Measurements from ENCODE around the gene TSTD2.
"Not testable (repeated sequence)": the region's sequence is repeated elsewhere in the genome, so short reads cannot be mapped to it uniquely, and the experiment has no call there.

The TSTD2 gene

DNA sequence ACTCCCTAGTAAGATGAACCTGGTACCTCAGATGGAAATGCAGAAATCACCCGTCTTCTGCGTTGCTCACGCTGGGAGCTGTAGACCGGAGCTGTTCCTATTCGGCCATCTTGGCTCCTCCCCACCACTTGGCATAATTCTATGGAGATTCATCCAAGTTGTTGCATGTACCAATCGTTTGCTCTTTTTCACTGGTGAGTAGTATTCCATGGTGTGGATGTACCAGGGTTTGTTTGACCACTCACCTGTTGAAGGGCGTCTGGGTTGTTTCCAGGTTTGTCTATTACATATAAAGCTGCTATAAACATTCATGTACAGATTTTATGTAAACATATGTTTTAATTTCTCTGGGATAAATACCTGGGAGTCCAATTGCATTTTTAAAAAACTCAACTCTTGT is 46.3 kb downstream of the TSTD2 start:
- DNase-seq (ENCODE audit: low read depth): not testable (repeated sequence)

DNA sequence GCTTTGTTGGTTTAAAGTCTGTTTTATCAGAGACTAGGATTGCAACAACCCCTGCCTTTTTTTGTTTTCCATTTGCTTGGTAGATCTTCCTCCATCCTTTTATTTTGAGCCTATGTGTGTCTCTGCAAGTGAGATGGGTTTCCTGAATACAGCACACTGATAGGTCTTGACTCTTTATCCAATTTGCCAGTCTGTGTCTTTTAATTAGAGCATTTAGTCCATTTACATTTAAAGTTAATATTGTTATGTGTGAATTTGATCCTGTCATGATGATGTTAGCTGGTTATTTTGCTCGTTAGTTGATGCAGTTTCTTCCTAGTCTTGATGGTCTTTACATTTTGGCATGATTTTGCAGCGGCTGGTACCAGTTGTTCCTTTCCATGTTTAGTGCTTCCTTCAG is 48.4 kb downstream of the TSTD2 start:
- DNase-seq (ENCODE audit: low read depth): not testable (repeated sequence)

DNA sequence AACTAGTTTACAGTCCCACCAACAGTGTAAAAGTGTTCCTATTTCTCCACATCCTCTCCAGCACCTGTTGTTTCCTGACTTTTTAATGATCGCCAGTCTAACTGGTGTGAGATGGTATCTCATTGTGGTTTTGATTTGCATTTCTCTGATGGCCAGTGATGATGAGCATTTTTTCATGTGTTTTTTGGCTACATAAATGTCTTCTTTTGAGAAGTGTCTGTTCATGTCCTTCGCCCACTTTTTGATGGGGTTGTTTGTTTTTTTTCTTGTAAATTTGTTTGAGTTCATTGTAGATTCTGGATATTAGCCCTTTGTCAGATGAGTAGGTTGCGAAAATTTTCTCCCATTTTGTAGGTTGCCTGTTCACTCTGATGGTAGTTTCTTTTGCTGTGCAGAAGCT is 51.6 kb downstream of the TSTD2 start:
- DNase-seq (ENCODE audit: low read depth): not testable (repeated sequence)

DNA sequence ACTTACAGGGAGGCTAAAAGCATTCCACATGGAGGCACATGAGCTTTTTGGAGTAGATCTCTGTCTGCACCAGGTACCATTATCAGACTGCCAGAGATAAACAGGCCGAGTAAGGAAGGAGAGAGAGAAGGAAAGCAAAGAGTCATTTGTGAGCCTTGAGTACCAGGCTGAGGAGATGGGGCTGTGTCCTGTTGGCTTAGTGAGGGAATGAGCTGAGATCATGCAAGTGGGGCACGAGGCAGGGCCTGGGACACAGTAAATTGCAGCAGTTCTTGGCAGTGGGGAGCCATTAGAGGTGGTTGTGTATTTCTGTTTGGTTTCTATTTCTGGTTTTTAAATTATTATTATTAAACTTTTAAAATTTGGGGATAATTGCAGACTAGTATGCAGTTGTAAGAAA is 53.3 kb downstream of the TSTD2 start:
- no peak for DNase-seq (ENCODE audit: low read depth)

- DNase-seq (ENCODE audit: low read depth): no peak
Observed at GRCh38 chr9:97578846-97579245, 54.3 kb downstream of the TSTD2 start.

GRCh38 chr9:97577051-97577450 is 56.1 kb downstream of the TSTD2 start:
- DNase-seq (ENCODE audit: low read depth): no peak

GRCh38 chr9:97575673-97576200 is 57.4 kb downstream of the TSTD2 start:
- DNase-seq (ENCODE audit: low read depth): no peak

DNA sequence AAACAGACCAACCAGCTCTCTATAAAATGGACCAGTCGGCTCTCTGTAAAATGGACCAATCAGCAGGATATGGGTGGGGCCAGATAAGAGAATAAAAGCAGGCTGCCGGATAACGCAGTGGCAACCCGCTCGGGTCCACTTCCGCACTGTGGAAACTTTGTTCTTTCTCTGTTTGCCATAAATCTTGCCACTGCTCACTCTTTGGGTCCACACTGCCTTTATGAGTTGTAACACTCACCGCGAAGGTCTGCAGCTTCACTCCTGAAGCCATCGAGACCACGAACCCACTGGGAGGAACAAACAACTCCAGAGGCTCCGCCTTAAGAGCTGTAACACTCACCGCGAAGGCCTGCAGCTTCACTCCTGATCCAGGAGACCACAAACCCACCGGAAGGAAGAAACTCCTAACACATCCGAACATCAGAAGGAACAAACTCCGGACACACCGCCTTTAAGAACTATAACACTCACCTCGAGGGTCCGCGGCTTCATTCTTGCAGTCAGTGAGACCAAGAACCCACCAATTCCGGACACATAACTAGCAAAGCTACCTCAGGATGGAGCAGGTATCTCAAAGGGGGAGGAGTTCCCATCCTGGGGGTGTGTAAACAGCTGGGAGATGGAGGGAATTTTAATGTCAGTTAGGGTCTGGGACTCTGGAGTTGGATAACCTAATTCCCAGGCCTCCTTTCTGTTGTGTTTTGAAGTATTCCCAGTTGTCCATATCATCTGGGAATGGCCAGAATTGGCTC is 58.1 kb downstream of the TSTD2 start:
- not testable (repeated sequence) for DNase-seq (ENCODE audit: low read depth)

- DNase-seq (ENCODE audit: low read depth): not testable (repeated sequence)
Observed at GRCh38 chr9:97574101-97574571, 59.0 kb downstream of the TSTD2 start.

DNA sequence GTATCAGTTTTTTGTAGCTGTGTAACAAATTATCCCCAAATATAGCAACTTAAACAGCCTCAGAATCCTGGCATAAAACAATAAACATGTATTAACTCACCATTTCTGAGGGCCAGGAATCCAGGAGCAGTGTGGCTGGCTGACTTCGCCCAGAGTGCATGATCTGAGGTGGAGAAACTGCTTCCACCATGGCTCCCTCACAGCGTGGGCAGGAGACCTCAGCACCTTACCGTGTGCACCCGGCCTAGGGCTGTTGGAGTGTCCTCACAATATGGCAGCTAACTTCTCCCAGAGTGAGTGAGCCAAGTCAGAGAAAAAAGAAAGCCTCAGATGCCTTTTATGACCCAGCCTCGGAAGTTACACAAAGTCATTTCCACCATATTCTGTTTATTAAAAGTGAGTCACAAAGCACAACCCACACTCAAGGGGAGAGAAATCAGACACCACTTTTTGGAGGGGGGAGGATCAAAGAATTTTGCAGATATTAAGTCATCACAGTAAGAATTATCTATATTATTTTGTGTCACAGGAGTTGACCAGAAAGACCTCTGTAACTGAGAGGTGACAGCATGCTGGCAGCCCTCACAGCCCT is 59.6 kb downstream of the TSTD2 start:
- no peak for DNase-seq (ENCODE audit: low read depth)

GRCh38 chr9:97572892-97573365 is 60.2 kb downstream of the TSTD2 start:
- no peak for DNase-seq (ENCODE audit: low read depth)

GRCh38 chr9:97572196-97572891 is 60.8 kb downstream of the TSTD2 start:
- no peak for DNase-seq (ENCODE audit: low read depth)

DNA sequence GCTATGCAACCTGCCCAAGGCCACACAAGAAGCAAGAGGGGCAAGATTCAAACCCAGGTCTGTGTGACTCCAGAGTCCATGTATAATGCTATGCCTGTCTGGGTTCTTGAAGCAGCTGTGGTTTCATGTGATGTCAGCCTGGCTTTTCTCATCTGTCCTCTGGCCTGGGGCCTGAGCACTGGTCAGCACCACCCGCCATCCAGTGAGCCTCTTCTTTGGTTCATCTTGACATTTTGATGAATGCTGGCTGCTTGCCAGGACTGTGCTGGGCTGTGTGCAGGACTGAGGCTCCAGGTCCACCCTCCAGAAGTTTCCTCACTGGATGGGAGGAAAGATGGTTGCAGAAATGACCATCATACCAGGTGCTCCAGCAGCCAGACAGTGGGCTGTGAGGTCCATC is 61.5 kb downstream of the TSTD2 start:
- peak; percentile 82 for DNase-seq (ENCODE audit: low read depth)

- no peak for DNase-seq (ENCODE audit: low read depth)
Observed at GRCh38 chr9:97570899-97571298, 62.3 kb downstream of the TSTD2 start.

DNA sequence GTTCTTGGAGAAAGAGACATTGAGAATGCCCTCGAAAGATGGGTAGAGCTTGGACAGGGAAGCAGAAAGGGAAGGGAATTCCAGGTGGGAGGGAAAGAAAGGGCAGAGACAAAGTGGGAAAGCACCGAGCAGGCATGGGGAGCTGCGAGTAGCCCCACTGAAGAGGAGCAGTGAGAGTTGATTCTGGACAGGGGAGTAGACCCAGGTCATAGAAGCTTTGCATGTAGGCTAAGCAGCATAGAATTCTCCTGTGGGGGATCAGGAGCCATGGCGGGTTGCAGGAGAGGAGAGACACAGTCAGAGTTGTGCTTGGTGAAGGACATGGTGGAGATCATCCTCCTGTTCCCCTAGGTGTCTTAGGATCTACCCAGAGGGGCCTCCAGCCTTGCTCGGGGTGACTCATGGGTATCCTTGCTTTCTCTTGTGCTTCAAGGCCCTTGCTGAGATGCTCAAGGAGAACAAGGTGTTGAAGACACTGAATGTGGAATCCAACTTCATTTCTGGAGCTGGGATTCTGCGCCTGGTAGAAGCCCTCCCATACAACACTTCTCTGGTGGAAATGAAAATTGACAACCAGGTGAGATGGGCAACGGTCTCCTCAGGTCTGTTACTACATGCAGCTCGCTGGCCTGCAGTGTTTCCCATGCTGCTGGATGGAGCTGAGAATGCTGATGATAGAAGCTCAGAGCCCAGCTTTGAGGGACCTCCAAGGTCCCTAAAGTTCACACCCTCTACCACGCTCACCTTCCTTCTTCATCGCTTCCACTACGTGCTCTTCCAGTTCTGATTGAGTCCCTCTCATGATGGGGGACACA is 64.5 kb downstream of the TSTD2 start:
- DNase-seq (ENCODE audit: low read depth): no peak

GRCh38 chr9:97567894-97568202 is 65.3 kb downstream of the TSTD2 start:
- DNase-seq (ENCODE audit: low read depth): no peak

DNA sequence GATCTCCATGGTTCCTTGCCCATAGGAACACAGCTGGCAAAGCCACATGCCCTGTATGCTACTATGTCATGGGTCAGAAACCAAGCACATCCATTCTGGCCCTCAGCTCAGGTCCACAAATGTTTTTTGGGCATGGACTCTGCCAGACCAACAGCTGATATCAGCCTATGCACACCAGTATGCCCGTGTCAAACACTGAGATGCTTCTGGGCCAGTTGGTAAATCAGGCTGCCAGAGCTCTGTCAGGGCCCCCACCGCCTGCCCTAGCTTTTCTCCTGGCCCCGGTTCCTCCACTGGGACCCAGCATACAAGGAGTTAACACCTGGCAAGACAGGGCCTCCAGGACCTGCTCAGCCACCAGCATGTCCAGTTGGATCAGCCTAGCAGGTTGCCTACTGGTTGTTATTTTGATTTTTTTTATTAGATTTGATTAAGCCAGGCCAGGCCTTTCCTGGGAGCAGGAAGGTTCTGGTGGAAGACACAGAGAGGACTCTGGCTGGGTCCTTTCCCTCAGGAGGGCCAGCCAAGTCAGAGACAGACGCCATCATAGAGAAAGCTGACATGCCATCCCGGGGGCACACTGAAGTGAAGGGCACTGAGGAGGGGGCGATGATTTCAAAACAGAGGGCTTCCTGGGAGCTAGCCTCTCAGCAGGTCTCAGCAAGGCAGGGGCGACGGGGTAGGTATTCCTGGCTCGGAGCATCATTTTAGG is 65.8 kb downstream of the TSTD2 start:
- no peak for DNase-seq (ENCODE audit: low read depth)

DNA sequence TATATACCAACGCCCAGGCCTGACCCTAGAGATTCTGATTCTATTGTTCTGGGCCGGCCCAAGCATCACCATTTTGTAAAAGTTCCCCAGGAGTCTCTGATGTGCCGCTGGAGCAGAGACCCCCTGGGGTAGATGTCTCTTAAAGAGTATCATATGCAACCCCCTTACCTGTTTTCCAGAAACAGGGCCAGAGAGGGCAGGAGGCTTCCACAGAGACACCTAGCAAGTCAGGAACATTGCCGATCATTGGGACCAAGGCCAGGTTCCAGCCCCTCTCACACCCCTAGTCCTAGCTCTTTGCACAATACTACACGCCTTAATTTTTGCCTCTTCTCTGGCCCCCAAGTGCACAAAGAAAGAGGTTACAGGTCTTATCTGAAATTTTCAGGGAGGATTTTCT is 67.9 kb downstream of the TSTD2 start:
- no peak for DNase-seq (ENCODE audit: low read depth)

DNA sequence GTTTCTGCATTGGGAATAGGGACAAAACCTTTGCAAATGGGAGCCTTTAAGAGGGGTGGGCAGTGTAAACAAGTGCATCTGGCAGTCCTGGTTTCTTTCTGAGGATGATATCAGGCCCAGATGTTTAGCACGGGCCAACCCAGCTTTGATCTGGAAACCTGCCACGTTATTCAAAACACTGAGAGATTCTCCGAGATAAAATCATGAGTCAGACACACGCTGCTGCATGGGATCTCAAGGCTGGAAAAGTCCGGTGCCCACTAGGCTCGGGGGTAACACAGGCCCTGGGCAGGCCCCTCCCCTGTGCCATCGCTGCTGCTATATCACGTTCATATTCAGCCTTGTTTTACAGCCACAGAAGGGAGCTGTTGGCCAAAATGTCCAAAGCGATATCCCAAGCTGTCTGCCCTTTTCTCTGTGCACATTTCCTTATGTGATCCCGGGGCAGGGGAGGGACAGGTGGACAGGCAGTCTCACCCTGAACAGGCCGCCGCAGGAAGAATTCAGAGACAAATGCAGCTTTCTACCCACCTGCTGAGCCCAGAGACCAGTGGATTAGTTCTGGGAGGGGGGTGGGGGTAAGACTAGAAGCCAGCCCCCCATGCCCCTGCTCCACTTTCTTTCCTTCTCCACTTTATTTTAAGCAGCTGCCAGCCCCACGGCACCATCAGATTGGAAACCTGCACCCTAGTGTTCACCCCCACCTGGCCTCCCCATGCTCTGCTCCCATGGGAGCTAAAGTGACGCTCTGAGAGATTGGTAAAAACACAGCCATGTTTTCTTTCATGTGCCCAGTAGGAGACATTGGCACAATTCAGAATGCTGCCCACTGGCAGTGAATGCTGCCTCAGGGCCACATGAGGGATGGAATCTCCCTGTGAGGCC is 68.6 kb downstream of the TSTD2 start:
- DNase-seq (ENCODE audit: low read depth): peak; percentile 86

DNA sequence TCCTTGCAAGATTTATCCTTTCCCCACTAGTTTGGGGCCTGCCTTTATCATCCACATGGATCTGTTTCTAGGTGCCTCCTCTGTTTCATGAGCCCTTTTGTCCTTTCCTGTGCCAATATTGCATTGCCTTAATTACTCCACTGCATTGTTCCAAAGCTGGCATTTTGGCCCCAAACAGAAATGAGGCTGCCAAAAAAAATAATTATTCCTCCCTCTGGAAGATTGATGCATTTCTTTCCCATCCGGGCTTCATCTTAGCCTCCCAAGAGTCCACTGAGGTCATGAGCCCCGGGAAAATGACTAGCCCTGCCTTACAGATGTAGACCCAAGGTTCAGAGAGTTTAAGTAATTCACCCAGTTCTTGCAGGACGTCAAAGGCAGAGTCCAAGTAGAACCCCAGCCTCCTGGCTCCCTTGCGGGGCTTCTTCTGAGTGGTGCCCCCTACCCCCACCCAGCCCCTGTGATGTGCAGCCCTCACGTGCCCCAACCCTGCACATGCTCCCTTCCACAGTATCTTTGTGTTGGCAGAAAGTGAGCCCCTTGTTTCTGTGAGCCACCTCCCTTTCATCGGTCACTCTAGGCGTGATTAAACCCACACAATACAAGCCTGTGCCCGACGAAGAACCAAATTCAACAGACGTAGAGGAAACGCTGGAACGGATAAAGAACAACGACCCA is 69.6 kb downstream of the TSTD2 start:
- DNase-seq (ENCODE audit: low read depth): no peak

Data from amniotic epithelial cell (primary cell).